ENCODE results near the gene NFS1. TPM values are rescaled to one million over a fixed set of nuclear protein-coding genes. Genes with fewer than 3 reads are reported as not detected.

The NFS1 gene
- total and polyA plus RNA-seq, 2 of the 8 experiments (the other 6 are each of a cell fraction or from before 2014, with no cell fraction given) = 26.1 to 38.8 TPM

GRCh38 chr20:35695245-35695749 lies 3.9 kb downstream of the NFS1 start (continued):
- no peak for TF ChIP-seq SAP30 (IDR thresholded peaks at IDR 0.05; ENCODE audit: insufficient read depth, insufficient replicate concordance, low read length)
- no peak for TF ChIP-seq EP300 (IDR thresholded peaks at IDR 0.05; ENCODE audit: borderline replicate concordance in 1 of 2, low read depth in 2 of 2, low read length in 2 of 2)
- no peak for TF ChIP-seq JUND (IDR thresholded peaks at IDR 0.05; ENCODE audit: low read length)
- no peak for TF ChIP-seq CTBP2 (IDR thresholded peaks at IDR 0.05; ENCODE audit: borderline replicate concordance, insufficient read depth, insufficient read length, low read length)
- TF ChIP-seq, protein P1, sequence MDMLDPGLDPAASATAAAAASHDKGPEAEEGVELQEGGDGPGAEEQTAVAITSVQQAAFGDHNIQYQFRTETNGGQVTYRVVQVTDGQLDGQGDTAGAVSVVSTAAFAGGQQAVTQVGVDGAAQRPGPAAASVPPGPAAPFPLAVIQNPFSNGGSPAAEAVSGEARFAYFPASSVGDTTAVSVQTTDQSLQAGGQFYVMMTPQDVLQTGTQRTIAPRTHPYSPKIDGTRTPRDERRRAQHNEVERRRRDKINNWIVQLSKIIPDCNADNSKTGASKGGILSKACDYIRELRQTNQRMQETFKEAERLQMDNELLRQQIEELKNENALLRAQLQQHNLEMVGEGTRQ (IDR thresholded peaks at IDR 0.05; ENCODE audit: low read length) = no peak
- no peak for TF ChIP-seq RAD21 (IDR thresholded peaks at IDR 0.05 in 1 of 2, conservative IDR thresholded peaks at IDR 0.05 in 1 of 2; ENCODE audit: low read depth in 2 of 2, low read length in 2 of 2)
- no peak for TF ChIP-seq TBP (IDR thresholded peaks at IDR 0.05; ENCODE audit: low read depth, low read length)
- no peak for TF ChIP-seq HDAC6 (IDR thresholded peaks at IDR 0.05; ENCODE audit: low read depth, low read length)
- no peak for TF ChIP-seq TAF7 (optimal IDR thresholded peaks at IDR 0.05; ENCODE audit: borderline replicate concordance, low read depth, low read length)
- TF ChIP-seq RBBP5 (IDR thresholded peaks at IDR 0.05; ENCODE audit: borderline replicate concordance, low read depth, low read length) = no peak
